Measurements from ENCODE around the gene DEK.

The DEK gene

DNA sequence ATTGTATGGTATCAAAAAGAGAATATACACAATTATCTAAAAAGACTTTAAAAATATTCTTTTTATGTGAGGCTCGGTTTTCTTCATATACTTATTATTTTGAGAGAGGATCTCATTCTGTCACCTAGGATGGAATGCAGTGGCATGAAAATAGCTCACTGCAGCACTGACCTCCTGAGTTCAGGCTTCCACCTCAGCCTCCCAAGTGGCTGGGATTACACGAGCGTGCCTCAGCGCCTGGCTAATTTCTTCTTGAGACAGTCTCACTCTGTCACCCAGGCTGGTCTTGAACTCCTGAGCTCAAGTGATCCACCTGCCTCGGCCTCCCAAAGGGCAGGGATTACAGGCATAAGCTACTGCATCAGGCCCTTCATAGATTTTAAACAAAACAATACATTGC, 10.7 kb downstream of the DEK start:
- Histone ChIP-seq H3K27me3 (ENCODE audit: control insufficient read depth in 5 of 5, insufficient read depth in 4 of 5, low read length in 5 of 5) (no peaks in the 10 kb centered on the region), H3K27ac (ENCODE audit: low read depth, low read length) (no peak overlapping the region), H3K36me3 (ENCODE audit: control insufficient read depth in 5 of 5, insufficient read depth in 5 of 5, low read length in 5 of 5) (peaks cover 29 to 62% (median 31%) of the 10 kb centered on the region in 5 donors), H3K4me1 (ENCODE audit: control insufficient read depth in 5 of 5, insufficient read depth in 5 of 5, low read length in 5 of 5) (no peaks in the 10 kb centered on the region), H3K4me3 (ENCODE audit: low read depth in 1 of 5, low read length in 5 of 5) (no peak overlapping the region), H3K9ac (ENCODE audit: low read length in 5 of 5) (no peak overlapping the region), H3K9me3 (ENCODE audit: control insufficient read depth in 5 of 5, low read length in 5 of 5) (no peaks in the 10 kb centered on the region)

DNA sequence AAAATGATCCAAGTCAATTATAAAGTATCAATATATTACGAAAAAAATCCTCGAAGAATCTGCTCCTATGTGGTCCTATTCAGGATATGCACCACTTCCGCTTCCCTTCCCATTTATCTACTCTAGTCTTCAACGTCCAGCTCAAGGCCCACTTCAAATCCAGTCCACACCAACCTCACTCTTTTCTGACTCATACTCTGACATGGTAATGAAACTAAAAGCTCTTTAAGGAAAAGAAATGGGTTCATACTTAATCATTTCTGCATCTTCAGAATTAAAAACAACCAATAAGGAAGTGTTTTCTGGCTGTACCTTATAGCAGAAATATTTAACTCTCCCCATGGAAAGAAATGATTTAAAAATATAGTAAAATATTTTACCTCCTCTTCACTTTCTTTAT, 15.1 kb downstream of the DEK start:
- Histone ChIP-seq H3K27ac (ENCODE audit: low read depth, low read length) (no peak overlapping the region), H3K27me3 (ENCODE audit: control insufficient read depth in 5 of 5, insufficient read depth in 4 of 5, low read length in 5 of 5) (no peaks in the 10 kb centered on the region), H3K36me3 (ENCODE audit: control insufficient read depth in 5 of 5, insufficient read depth in 5 of 5, low read length in 5 of 5) (peaks cover 18 to 68% (median 27%) of the 10 kb centered on the region in 5 donors), H3K9ac (ENCODE audit: low read length in 5 of 5) (no peak overlapping the region), H3K4me1 (ENCODE audit: control insufficient read depth in 5 of 5, insufficient read depth in 5 of 5, low read length in 5 of 5) (no peaks in the 10 kb centered on the region), H3K9me3 (ENCODE audit: control insufficient read depth in 5 of 5, low read length in 5 of 5) (no peaks in the 10 kb centered on the region), H3K4me3 (ENCODE audit: low read depth in 1 of 5, low read length in 5 of 5) (no peak overlapping the region)

DNA sequence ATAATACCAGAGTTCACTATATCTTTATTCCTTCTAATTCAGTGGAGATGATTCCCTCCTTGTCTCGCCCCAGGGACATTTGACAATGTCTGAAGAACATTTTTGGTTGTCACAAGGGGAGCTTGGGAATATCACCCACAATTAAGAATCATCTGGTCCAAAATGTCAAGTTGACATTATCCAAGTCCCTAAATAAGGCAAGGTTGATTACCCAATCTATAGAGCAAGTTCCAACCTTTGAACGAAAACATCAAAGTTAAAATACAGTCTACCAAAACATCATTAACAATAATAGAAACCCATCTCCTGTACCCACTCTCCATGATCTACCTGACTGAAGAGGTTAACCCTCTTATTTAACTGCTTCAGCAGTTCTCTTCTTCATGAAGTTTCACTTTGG, 15.6 kb downstream of the DEK start:
- Histone ChIP-seq H3K36me3 (ENCODE audit: control insufficient read depth in 5 of 5, insufficient read depth in 5 of 5, low read length in 5 of 5) (peaks cover 17 to 65% (median 27%) of the 10 kb centered on the region in 5 donors), H3K9me3 (ENCODE audit: control insufficient read depth in 5 of 5, low read length in 5 of 5) (no peaks in the 10 kb centered on the region), H3K27ac (ENCODE audit: low read depth, low read length) (no peak overlapping the region), H3K9ac (ENCODE audit: low read length in 5 of 5) (no peak overlapping the region), H3K27me3 (ENCODE audit: control insufficient read depth in 5 of 5, insufficient read depth in 4 of 5, low read length in 5 of 5) (no peaks in the 10 kb centered on the region), H3K4me3 (ENCODE audit: low read depth in 1 of 5, low read length in 5 of 5) (no peak overlapping the region), H3K4me1 (ENCODE audit: control insufficient read depth in 5 of 5, insufficient read depth in 5 of 5, low read length in 5 of 5) (no peaks in the 10 kb centered on the region)

DNA sequence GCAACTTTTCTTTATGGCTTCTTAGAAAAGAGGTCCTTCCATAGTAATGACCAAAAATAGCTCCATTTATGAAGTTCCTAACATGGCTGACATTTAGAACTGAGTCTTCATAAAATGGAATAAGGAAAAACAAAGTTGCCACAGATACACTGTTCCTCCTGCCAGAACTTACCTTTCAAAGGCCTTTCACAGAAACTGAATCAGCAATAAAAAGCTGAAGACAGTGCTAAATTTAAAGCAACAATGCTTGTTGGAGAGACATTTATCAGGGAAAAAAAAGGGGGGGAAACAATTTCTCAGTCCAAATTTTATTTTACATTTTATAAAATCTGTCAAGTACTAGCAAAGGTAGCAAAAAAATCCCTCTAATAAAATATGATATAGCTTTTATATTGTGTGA, 17.3 kb downstream of the DEK start:
- Histone ChIP-seq H3K9me3 (ENCODE audit: control insufficient read depth in 5 of 5, low read length in 5 of 5) (no peaks in the 10 kb centered on the region), H3K27me3 (ENCODE audit: control insufficient read depth in 5 of 5, insufficient read depth in 4 of 5, low read length in 5 of 5) (no peaks in the 10 kb centered on the region), H3K36me3 (ENCODE audit: control insufficient read depth in 5 of 5, insufficient read depth in 5 of 5, low read length in 5 of 5) (peaks cover 27 to 66% (median 29%) of the 10 kb centered on the region in 5 donors), H3K27ac (ENCODE audit: low read depth, low read length) (no peak overlapping the region), H3K4me3 (ENCODE audit: low read depth in 1 of 5, low read length in 5 of 5) (no peak overlapping the region), H3K4me1 (ENCODE audit: control insufficient read depth in 5 of 5, insufficient read depth in 5 of 5, low read length in 5 of 5) (no peaks in the 10 kb centered on the region), H3K9ac (ENCODE audit: low read length in 5 of 5) (no peak overlapping the region)

DNA sequence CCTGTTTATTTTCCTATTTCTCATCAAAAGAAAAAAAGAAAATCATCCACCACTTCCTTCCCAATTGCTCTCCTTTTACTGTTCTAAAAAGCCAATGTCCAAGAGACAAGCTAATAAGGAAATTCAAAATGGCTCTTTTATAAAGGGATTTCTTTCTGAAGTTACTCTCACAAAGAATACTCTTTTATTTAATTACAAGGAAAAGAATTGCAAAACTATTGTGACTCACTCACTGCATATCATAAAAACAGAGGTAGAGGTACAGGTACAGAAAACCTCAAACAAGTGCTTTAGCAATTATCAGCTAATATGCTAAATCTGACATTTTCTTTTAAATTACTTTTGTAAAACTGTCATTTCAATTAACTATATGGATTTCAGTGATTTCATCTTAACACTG, 18.1 kb downstream of the DEK start:
- H3K36me3 ChIP-seq (ENCODE audit: control insufficient read depth in 5 of 5, insufficient read depth in 5 of 5, low read length in 5 of 5) = peaks cover 25 to 65% (median 29%) of the 10 kb centered on the region in 5 donors
- no peak overlapping the region for H3K27ac ChIP-seq (ENCODE audit: low read depth, low read length)
- no peak overlapping the region for H3K4me3 ChIP-seq (ENCODE audit: low read depth in 1 of 5, low read length in 5 of 5)

DNA sequence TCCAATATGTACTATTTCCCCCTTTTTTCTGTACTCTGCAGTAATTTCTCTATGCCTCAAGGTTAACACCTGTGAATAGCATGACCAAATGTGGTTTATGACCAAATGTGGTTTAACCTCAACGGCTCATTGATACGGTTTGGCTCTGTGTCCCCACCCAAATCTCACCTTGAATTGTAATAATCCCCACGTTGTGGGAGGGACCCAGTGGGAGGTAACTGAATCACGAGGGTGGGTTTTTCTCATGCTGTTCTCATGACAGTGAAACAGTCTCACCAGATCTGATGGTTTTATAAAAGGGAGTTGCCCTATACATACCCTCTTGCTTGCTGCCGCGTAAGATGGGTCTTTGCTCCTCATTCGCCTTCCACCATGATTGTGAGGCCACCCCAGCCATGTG, 18.7 kb downstream of the DEK start:
- Histone ChIP-seq H3K9ac (ENCODE audit: low read length in 5 of 5) (no peak overlapping the region), H3K36me3 (ENCODE audit: control insufficient read depth in 5 of 5, insufficient read depth in 5 of 5, low read length in 5 of 5) (peaks cover 24 to 62% (median 32%) of the 10 kb centered on the region in 5 donors), H3K27ac (ENCODE audit: low read depth, low read length) (no peak overlapping the region), H3K9me3 (ENCODE audit: control insufficient read depth in 5 of 5, low read length in 5 of 5) (no peaks in the 10 kb centered on the region), H3K27me3 (ENCODE audit: control insufficient read depth in 5 of 5, insufficient read depth in 4 of 5, low read length in 5 of 5) (no peaks in the 10 kb centered on the region), H3K4me1 (ENCODE audit: control insufficient read depth in 5 of 5, insufficient read depth in 5 of 5, low read length in 5 of 5) (no peaks in the 10 kb centered on the region), H3K4me3 (ENCODE audit: low read depth in 1 of 5, low read length in 5 of 5) (no peak overlapping the region)

More for the DNA sequence above, 18.1 kb downstream of the DEK start:
- H3K9ac ChIP-seq (ENCODE audit: low read length in 5 of 5) = no peak overlapping the region
- H3K4me1 ChIP-seq (ENCODE audit: control insufficient read depth in 5 of 5, insufficient read depth in 5 of 5, low read length in 5 of 5) = no peaks in the 10 kb centered on the region
- H3K9me3 ChIP-seq (ENCODE audit: control insufficient read depth in 5 of 5, low read length in 5 of 5) = no peaks in the 10 kb centered on the region
- H3K27me3 ChIP-seq (ENCODE audit: control insufficient read depth in 5 of 5, insufficient read depth in 4 of 5, low read length in 5 of 5) = no peaks in the 10 kb centered on the region

DNA sequence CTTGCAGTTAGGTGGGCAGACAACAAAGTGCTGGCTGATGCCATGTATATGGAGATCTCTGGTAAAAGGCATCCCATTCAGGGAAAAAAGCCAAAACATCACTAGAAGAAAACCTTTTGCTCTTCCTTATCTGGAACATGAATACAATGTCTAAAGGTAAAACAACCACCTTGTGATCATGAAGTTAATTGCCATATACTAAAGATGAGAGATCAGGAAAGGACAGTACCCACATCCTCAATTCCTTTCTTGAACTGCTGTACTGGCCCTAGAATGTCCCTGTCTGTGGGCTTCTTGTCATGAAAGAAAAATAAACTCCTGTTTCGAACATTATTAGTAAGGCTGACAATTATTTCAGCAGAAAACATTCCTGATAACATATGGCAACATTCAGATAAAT, 19.3 kb downstream of the DEK start:
- Histone ChIP-seq H3K36me3 (ENCODE audit: control insufficient read depth in 5 of 5, insufficient read depth in 5 of 5, low read length in 5 of 5) (peaks cover 24 to 62% (median 32%) of the 10 kb centered on the region in 5 donors), H3K9me3 (ENCODE audit: control insufficient read depth in 5 of 5, low read length in 5 of 5) (no peaks in the 10 kb centered on the region), H3K27me3 (ENCODE audit: control insufficient read depth in 5 of 5, insufficient read depth in 4 of 5, low read length in 5 of 5) (no peaks in the 10 kb centered on the region)

DNA sequence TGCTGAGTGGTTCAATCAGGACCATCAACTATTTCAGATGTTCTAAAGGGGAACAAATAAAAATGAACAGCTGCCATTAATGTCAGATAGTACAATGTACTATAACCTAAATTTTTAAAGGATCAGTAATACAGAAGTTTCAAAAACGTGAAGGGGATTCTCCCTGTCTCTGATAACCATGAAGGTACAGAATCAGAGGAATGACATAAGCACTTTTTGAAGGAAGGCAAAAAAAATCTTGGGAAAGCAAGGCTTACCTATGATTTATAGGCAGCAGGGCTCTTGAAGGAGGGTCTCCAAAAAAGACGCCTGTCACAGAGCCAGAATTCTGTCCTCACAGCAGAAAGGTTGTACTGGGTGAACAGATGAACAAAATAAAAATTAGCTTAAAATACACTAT, 20.1 kb downstream of the DEK start:
- no peaks in the 10 kb centered on the region for H3K4me1 ChIP-seq (ENCODE audit: control insufficient read depth in 5 of 5, insufficient read depth in 5 of 5, low read length in 5 of 5)
- no peaks in the 10 kb centered on the region for H3K9me3 ChIP-seq (ENCODE audit: control insufficient read depth in 5 of 5, low read length in 5 of 5)
- H3K36me3 ChIP-seq (ENCODE audit: control insufficient read depth in 5 of 5, insufficient read depth in 5 of 5, low read length in 5 of 5) = peaks cover 23 to 56% (median 32%) of the 10 kb centered on the region in 5 donors
- no peak overlapping the region for H3K4me3 ChIP-seq (ENCODE audit: low read depth in 1 of 5, low read length in 5 of 5)
- no peak overlapping the region for H3K27ac ChIP-seq (ENCODE audit: low read depth, low read length)
- H3K9ac ChIP-seq (ENCODE audit: low read length in 5 of 5) = no peak overlapping the region
- no peaks in the 10 kb centered on the region for H3K27me3 ChIP-seq (ENCODE audit: control insufficient read depth in 5 of 5, insufficient read depth in 4 of 5, low read length in 5 of 5)

More for the DNA sequence above, 19.3 kb downstream of the DEK start:
- Histone ChIP-seq H3K4me3 (ENCODE audit: low read depth in 1 of 5, low read length in 5 of 5) (no peak overlapping the region), H3K4me1 (ENCODE audit: control insufficient read depth in 5 of 5, insufficient read depth in 5 of 5, low read length in 5 of 5) (no peaks in the 10 kb centered on the region), H3K27ac (ENCODE audit: low read depth, low read length) (no peak overlapping the region), H3K9ac (ENCODE audit: low read length in 5 of 5) (no peak overlapping the region)

DNA sequence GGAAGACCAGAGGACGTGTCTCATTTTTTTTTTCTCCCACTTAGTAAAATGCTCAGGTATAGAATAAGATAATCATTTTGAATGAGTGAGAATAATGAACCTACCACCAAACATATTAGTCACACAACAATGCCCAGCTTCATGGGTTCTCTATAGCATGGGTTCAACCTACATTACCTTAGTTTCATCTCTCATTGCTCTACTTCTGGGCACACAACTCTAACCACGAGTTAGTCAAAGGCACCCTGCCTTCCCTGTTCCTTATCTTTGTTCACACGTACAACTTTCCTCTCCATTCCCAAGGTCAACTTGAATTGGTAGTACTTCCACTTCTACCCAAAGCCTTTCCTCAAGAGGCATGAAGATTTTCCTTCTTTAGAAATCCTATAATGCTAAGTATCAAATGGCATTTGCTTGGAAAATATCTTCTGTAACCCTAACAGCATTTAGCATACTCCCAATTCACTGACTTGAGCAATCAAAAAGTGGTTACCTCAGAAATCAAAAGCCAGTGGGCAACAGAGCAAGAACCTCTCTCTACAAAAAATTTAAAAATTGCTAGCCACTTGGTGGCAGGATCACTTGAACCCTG, 20.9 kb downstream of the DEK start:
- no peaks in the 10 kb centered on the region for H3K9me3 ChIP-seq (ENCODE audit: control insufficient read depth in 5 of 5, low read length in 5 of 5)
- no peak overlapping the region for H3K9ac ChIP-seq (ENCODE audit: low read length in 5 of 5)
- no peaks in the 10 kb centered on the region for H3K27me3 ChIP-seq (ENCODE audit: control insufficient read depth in 5 of 5, insufficient read depth in 4 of 5, low read length in 5 of 5)
- H3K27ac ChIP-seq (ENCODE audit: low read depth, low read length) = no peak overlapping the region
- H3K36me3 ChIP-seq (ENCODE audit: control insufficient read depth in 5 of 5, insufficient read depth in 5 of 5, low read length in 5 of 5) = peaks cover 23 to 48% (median 24%) of the 10 kb centered on the region in 5 donors
- no peaks in the 10 kb centered on the region for H3K4me1 ChIP-seq (ENCODE audit: control insufficient read depth in 5 of 5, insufficient read depth in 5 of 5, low read length in 5 of 5)
- H3K4me3 ChIP-seq (ENCODE audit: low read depth in 1 of 5, low read length in 5 of 5) = no peak overlapping the region

DNA sequence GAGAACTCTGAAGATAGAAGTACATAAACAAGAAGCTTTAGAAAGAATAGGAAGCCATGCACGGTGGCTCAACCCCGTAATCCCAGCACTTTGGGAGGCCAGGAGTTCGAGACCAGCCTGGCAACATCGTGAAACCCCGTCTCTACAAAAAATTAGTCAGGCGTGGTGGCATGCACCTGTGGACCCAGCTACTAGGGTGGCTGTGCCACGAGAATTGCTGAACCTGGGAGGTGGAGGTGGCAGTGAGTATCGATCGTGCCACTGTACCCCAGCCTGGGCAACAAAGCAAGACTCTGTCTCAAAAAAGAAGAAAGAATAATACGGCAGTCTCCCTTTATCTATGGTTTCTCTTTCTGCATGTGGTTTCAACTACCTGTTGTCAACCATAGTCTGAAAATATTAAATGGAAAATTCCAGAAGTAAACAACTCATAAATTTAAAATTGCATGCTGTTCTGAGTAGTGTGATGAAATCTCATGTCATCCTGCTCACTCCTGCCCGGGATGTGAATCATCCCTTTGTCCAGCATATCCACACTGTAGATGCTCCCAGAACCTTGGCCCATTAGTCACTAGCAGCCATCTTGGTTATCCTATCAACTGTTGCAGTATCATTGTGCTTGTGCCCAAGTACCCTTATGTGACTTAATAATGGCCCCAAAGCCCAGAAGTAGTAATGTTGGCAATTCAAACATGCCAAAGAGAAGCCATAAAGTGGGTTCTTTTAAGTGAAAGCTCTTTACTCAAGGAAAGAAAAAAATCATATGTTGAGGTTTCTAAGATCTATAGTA, 22.1 kb downstream of the DEK start:
- no peaks in the 10 kb centered on the region for H3K4me1 ChIP-seq (ENCODE audit: control insufficient read depth in 5 of 5, insufficient read depth in 5 of 5, low read length in 5 of 5)
- no peak overlapping the region for H3K27ac ChIP-seq (ENCODE audit: low read depth, low read length)
- no peak overlapping the region for H3K4me3 ChIP-seq (ENCODE audit: low read depth in 1 of 5, low read length in 5 of 5)
- H3K9me3 ChIP-seq (ENCODE audit: control insufficient read depth in 5 of 5, low read length in 5 of 5) = no peaks in the 10 kb centered on the region
- H3K27me3 ChIP-seq (ENCODE audit: control insufficient read depth in 5 of 5, insufficient read depth in 4 of 5, low read length in 5 of 5) = no peaks in the 10 kb centered on the region
- no peak overlapping the region for H3K9ac ChIP-seq (ENCODE audit: low read length in 5 of 5)
- H3K36me3 ChIP-seq (ENCODE audit: control insufficient read depth in 5 of 5, insufficient read depth in 5 of 5, low read length in 5 of 5) = peaks cover 22 to 46% (median 27%) of the 10 kb centered on the region in 5 donors

All from subcutaneous abdominal adipose tissue (tissue), 5 donors.